Smooth muscle cell (in vitro differentiated cells): ENCODE results near the gene CYREN. TPM values are rescaled to one million over a fixed set of nuclear protein-coding genes. Genes with fewer than 3 reads are reported as not detected.
"Not testable (repeated sequence)": the region's sequence is repeated elsewhere in the genome, so short reads cannot be mapped to it uniquely, and the experiment has no call there.

Source experiments
- DNase-seq: peaks from one replicate; lab custom pipeline; 2025; ENCODE audit not compliant: unreplicated experiment; lab: John Stamatoyannopoulos, UW
- H2AFZ ChIP-seq: fragments of 200-600 bp; sonication (generic); 2 replicates; pipeline ENCODE4 v1.6.0; 2016; ENCODE audit warnings: antibody characterized with exemption, low read depth, mild to moderate bottlenecking
- H3F3A ChIP-seq: fragments of 200-600 bp; sonication (generic); 2 replicates; pipeline ENCODE4 v1.6.0; 2017; ENCODE audit warnings: antibody characterized with exemption, low read depth
- H3K27ac ChIP-seq: fragments of 200-600 bp; sonication (generic); 2 replicates; pipeline ENCODE4 v1.5.1; 2016; ENCODE audit warnings: low read depth, mild to moderate bottlenecking
- H3K27me3 ChIP-seq: fragments of 200-600 bp; sonication (generic); 2 replicates; pipeline ENCODE4 v1.6.1; 2016; ENCODE audit warnings: low read depth, mild to moderate bottlenecking
- H3K36me3 ChIP-seq: fragments of 200-600 bp; sonication (generic); 2 replicates; pipeline ENCODE4 v1.5.1; 2016; ENCODE audit warnings: low read depth
- H3K4me1 ChIP-seq: fragments of 200-600 bp; sonication (generic); 2 replicates; pipeline ENCODE4 v1.5.1; 2016; ENCODE audit warnings: low read depth
- H3K4me2 ChIP-seq: fragments of 200-600 bp; sonication (generic); 2 replicates; pipeline ENCODE4 v1.6.0; 2016; ENCODE audit warnings: mild to moderate bottlenecking
- H3K4me3 ChIP-seq: fragments of 200-600 bp; sonication (generic); 2 replicates; pipeline ENCODE4 v1.5.1; 2016; ENCODE audit warnings: mild to moderate bottlenecking
- H3K79me2 ChIP-seq: fragments of 200-600 bp; sonication (generic); 2 replicates; pipeline ENCODE4 v1.6.0; 2016; ENCODE audit warnings: low read depth, mild to moderate bottlenecking
- H3K9ac ChIP-seq: fragments of 200-600 bp; sonication (generic); 2 replicates; pipeline ENCODE4 v1.6.0; 2016; ENCODE audit warnings: low read depth
- H3K9me3 ChIP-seq: fragments of 200-600 bp; sonication (generic); replicated peaks from 2 replicates; pipeline ENCODE4 v1.5.1; 2016; ENCODE audit warnings: low read depth
- H4K20me1 ChIP-seq: fragments of 200-600 bp; sonication (generic); 2 replicates; pipeline ENCODE4 v1.6.0; 2016; ENCODE audit warnings: low read depth
- CTCF ChIP-seq: fragments of 200-600 bp; sonication (generic); IDR thresholded peaks from 2 replicates; pipeline ENCODE4 v1.5.1; 2017; ENCODE audit warnings: borderline replicate concordance, mild to moderate bottlenecking, antibody characterized with exemption; ENCODE audit not compliant: insufficient read depth, poor library complexity, severe bottlenecking
- WGBS: methylation state at CpG from one replicate; pipeline ENCODE4 v1.1.7; 2016; ENCODE audit warnings: low lambda C conversion rate; 5-methylcytosine and 5-hydroxymethylcytosine counted together
- polyA plus RNA-seq: library from polyadenylated mRNA; unstranded; fragments of >200 nt; fragmentation: Nextera tagmentation; extraction: Ambion mirVana; gene quantifications from 2 replicates; pipeline ENCODE4 v1.2.1, GENCODE V29; 2016
- total RNA-seq: library from RNA; depleted of rRNA; stranded (reverse); fragments of >200 nt; gene quantifications from 2 replicates; pipeline ENCODE4 v1.2.3, GENCODE V29; 2014

The CYREN gene
- total and polyA plus RNA-seq, 2 experiments from 2014 or later: 33.4 to 38.2 TPM

- peaks cover 6% of the 10 kb centered on the region for H3K9me3 ChIP-seq
- H4K20me1 ChIP-seq: no peaks in the 10 kb centered on the region
- H3F3A ChIP-seq: no peaks in the 10 kb centered on the region
- H3K4me1 ChIP-seq: no peaks in the 10 kb centered on the region
- H3K9ac ChIP-seq: no peak overlapping the region
- no peak overlapping the region for H2AFZ ChIP-seq
- no peak for DNase-seq
- TF ChIP-seq CTCF: no peak
- no peak overlapping the region for H3K27ac ChIP-seq
- no peak overlapping the region for H3K4me2 ChIP-seq
- no peaks in the 10 kb centered on the region for H3K27me3 ChIP-seq
- no peak overlapping the region for H3K4me3 ChIP-seq
- H3K36me3 ChIP-seq: no peaks in the 10 kb centered on the region
- no peaks in the 10 kb centered on the region for H3K79me2 ChIP-seq
These were observed 40.9 kb downstream of the CYREN start for GRCh38 chr7:135129579-135129978.

GRCh38 chr7:135128931-135129330, 41.6 kb downstream of the CYREN start:
- H3F3A ChIP-seq: no peaks in the 10 kb centered on the region
- TF ChIP-seq CTCF: no peak
- no peaks in the 10 kb centered on the region for H3K27me3 ChIP-seq
- no peak for DNase-seq
- WGBS: 89% methylated on average over 1 of the region's 1 CpG
- no peak overlapping the region for H3K4me2 ChIP-seq
- H3K27ac ChIP-seq: no peak overlapping the region
- no peaks in the 10 kb centered on the region for H3K4me1 ChIP-seq
- no peaks in the 10 kb centered on the region for H4K20me1 ChIP-seq
- no peak overlapping the region for H2AFZ ChIP-seq
- peaks cover 6% of the 10 kb centered on the region for H3K9me3 ChIP-seq
- H3K79me2 ChIP-seq: no peaks in the 10 kb centered on the region
- H3K36me3 ChIP-seq: no peaks in the 10 kb centered on the region
- no peak overlapping the region for H3K9ac ChIP-seq
- H3K4me3 ChIP-seq: no peak overlapping the region

- not testable (repeated sequence) for H3K9me3 ChIP-seq, H3K4me3 ChIP-seq, H3K4me2 ChIP-seq, H3K36me3 ChIP-seq, H3K4me1 ChIP-seq, H3K27ac ChIP-seq, H2AFZ ChIP-seq, DNase-seq, H3F3A ChIP-seq, H3K9ac ChIP-seq, H3K79me2 ChIP-seq, H3K27me3 ChIP-seq, H4K20me1 ChIP-seq
- WGBS: 86% methylated on average over 3 of the region's 3 CpGs
These were observed 45.9 kb downstream of the CYREN start for GRCh38 chr7:135124631-135125030.

GRCh38 chr7:135121868-135122267, 48.6 kb downstream of the CYREN start:
- no peak for TF ChIP-seq CTCF
- Histone ChIP-seq H3K36me3 (peaks cover 6% of the 10 kb centered on the region), H3K27me3 (no peaks in the 10 kb centered on the region), H3K4me1 (no peaks in the 10 kb centered on the region), H3K27ac (no peak overlapping the region), H3K9me3 (peaks cover 5% of the 10 kb centered on the region), H3K79me2 (no peaks in the 10 kb centered on the region), H2AFZ (no peak overlapping the region), H3K4me2 (no peak overlapping the region), H3K9ac (no peak overlapping the region), H3K4me3 (no peak overlapping the region), H4K20me1 (no peaks in the 10 kb centered on the region), H3F3A (no peaks in the 10 kb centered on the region)
- WGBS: 72% methylated on average over 6 of the region's 6 CpGs
- DNase-seq: no peak
